KOPT-K1 (cell line): ENCODE data around the gene NPAS2.

Experiments
- H3K27ac ChIP-seq: fragments of 200-600 bp; sonication (generic); 2 replicates; pipeline ENCODE4 v1.5.1; 2016; ENCODE audit warnings: antibody characterized with exemption, mild to moderate bottlenecking, low read depth, low read length; ENCODE audit not compliant: poor library complexity, severe bottlenecking
- H3K36me3 ChIP-seq: fragments of 200-600 bp; sonication (generic); 2 replicates; pipeline ENCODE4 v1.5.1; 2017; ENCODE audit warnings: antibody characterized with exemption, mild to moderate bottlenecking, low read length, moderate library complexity; ENCODE audit not compliant: insufficient read depth
- H3K9me3 ChIP-seq: fragments of 200-600 bp; sonication (generic); 2 replicates; pipeline ENCODE4 v1.5.1; 2017; ENCODE audit warnings: antibody characterized with exemption, low read length, mild to moderate bottlenecking; ENCODE audit not compliant: insufficient read depth, poor library complexity, severe bottlenecking

NPAS2 gene

GRCh38 chr2:100786297-100786658, 33.7 kb upstream of the NPAS2 start:
- no peaks in the 10 kb centered on the region for H3K9me3 ChIP-seq
- no peak overlapping the region for H3K27ac ChIP-seq
- H3K36me3 ChIP-seq = no peaks in the 10 kb centered on the region

- Histone ChIP-seq H3K9me3 (no peaks in the 10 kb centered on the region), H3K36me3 (no peaks in the 10 kb centered on the region), H3K27ac (no peak overlapping the region)
Observed at GRCh38 chr2:100786985-100787384, 33.0 kb upstream of the NPAS2 start.

- Histone ChIP-seq H3K27ac (no peak overlapping the region), H3K36me3 (no peaks in the 10 kb centered on the region), H3K9me3 (no peaks in the 10 kb centered on the region)
Observed at GRCh38 chr2:100789361-100789760, 30.6 kb upstream of the NPAS2 start.

- H3K27ac ChIP-seq = no peak overlapping the region
- H3K9me3 ChIP-seq = no peaks in the 10 kb centered on the region
- H3K36me3 ChIP-seq = no peaks in the 10 kb centered on the region
Observed at GRCh38 chr2:100791294-100791935, 28.5 kb upstream of the NPAS2 start.

GRCh38 chr2:100791936-100792308, 28.0 kb upstream of the NPAS2 start:
- no peaks in the 10 kb centered on the region for H3K36me3 ChIP-seq
- H3K27ac ChIP-seq = no peak overlapping the region
- no peaks in the 10 kb centered on the region for H3K9me3 ChIP-seq

- Histone ChIP-seq H3K27ac (no peak overlapping the region), H3K36me3 (no peaks in the 10 kb centered on the region)
Observed at GRCh38 chr2:100793220-100793619, 26.7 kb upstream of the NPAS2 start.

GRCh38 chr2:100793982-100794381, 26.0 kb upstream of the NPAS2 start:
- no peak overlapping the region for H3K27ac ChIP-seq
- no peaks in the 10 kb centered on the region for H3K9me3 ChIP-seq
- H3K36me3 ChIP-seq = no peaks in the 10 kb centered on the region

More at GRCh38 chr2:100793220-100793619, 26.7 kb upstream of the NPAS2 start:
- no peaks in the 10 kb centered on the region for H3K9me3 ChIP-seq

GRCh38 chr2:100796499-100797100, 23.3 kb upstream of the NPAS2 start:
- Histone ChIP-seq H3K36me3 (no peaks in the 10 kb centered on the region), H3K27ac (no peak overlapping the region), H3K9me3 (no peaks in the 10 kb centered on the region)

- no peak overlapping the region for H3K27ac ChIP-seq
- H3K36me3 ChIP-seq = no peaks in the 10 kb centered on the region
- no peaks in the 10 kb centered on the region for H3K9me3 ChIP-seq
Observed at GRCh38 chr2:100799686-100800085, 20.3 kb upstream of the NPAS2 start.

- no peaks in the 10 kb centered on the region for H3K9me3 ChIP-seq
- no peak overlapping the region for H3K27ac ChIP-seq
- no peaks in the 10 kb centered on the region for H3K36me3 ChIP-seq
Observed at GRCh38 chr2:100800915-100801314, 19.0 kb upstream of the NPAS2 start.

- no peaks in the 10 kb centered on the region for H3K9me3 ChIP-seq
- H3K36me3 ChIP-seq = no peaks in the 10 kb centered on the region
- H3K27ac ChIP-seq = no peak overlapping the region
Observed at GRCh38 chr2:100801402-100801801, 18.5 kb upstream of the NPAS2 start.

GRCh38 chr2:100802066-100802465, 17.9 kb upstream of the NPAS2 start:
- Histone ChIP-seq H3K36me3 (no peaks in the 10 kb centered on the region), H3K9me3 (no peaks in the 10 kb centered on the region), H3K27ac (no peak overlapping the region)

GRCh38 chr2:100803334-100803733, 16.6 kb upstream of the NPAS2 start:
- Histone ChIP-seq H3K27ac (no peak overlapping the region), H3K9me3 (no peaks in the 10 kb centered on the region), H3K36me3 (no peaks in the 10 kb centered on the region)

GRCh38 chr2:100806550-100806949, 13.4 kb upstream of the NPAS2 start:
- no peak overlapping the region for H3K27ac ChIP-seq
- no peaks in the 10 kb centered on the region for H3K36me3 ChIP-seq
- no peaks in the 10 kb centered on the region for H3K9me3 ChIP-seq

- Histone ChIP-seq H3K27ac (no peak overlapping the region), H3K36me3 (no peaks in the 10 kb centered on the region), H3K9me3 (no peaks in the 10 kb centered on the region)
Observed at GRCh38 chr2:100807707-100808106, 12.2 kb upstream of the NPAS2 start.

GRCh38 chr2:100808582-100808981, 11.4 kb upstream of the NPAS2 start:
- H3K27ac ChIP-seq = no peak overlapping the region
- no peaks in the 10 kb centered on the region for H3K9me3 ChIP-seq
- no peaks in the 10 kb centered on the region for H3K36me3 ChIP-seq
